HG02763 (cell line): ENCODE data around the gene FEN1.

Experiments used
- ATAC-seq: cut with Tn5 transposase; IDR thresholded peaks from one replicate; pipeline ENCODE4 v1.9.1; 2021; ENCODE audit warnings: mild to moderate bottlenecking, moderate library complexity; ENCODE audit not compliant: unreplicated experiment

The FEN1 gene

DNA sequence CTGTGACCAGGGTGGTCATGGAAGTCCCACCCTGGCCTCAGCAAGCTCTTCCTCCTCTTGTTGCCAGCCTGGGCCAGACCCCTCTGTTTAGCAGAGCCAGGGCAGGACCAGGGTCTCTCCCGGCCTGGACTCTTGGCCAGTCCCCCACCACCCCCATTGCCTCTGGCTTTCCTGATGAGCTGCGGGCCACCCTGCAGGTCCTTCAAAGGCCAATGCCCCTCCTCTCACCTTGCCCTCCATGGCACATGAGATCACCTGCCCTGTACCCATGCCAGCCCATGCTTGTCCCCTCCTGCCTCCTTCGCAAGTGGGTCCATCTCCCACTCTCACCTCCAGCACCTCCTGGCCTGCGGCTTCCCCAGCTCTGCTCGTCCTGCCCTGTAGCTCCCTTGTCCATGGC lies 45.8 kb downstream of the FEN1 start:
- ATAC-seq: no peak

DNA sequence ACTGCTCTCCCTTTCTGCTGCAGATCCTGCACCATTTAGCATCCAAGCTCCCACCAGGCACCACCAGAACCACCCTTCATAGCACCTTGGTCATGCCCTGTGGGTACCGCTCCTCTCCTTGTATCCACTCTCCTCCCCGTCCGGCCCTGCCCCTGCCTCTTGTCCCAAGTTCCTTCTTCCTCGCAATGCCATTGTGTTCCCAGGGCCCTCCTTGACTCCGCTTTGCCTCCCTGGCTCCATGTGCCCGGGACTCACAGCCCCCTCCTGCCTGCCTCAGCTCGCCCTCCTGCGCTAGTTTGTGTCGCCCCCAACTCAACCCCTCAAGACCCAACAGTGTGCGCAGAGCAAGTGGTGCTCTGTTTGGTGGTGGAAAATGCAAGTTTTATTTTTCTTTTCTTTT lies 46.2 kb downstream of the FEN1 start:
- ATAC-seq: no peak

DNA sequence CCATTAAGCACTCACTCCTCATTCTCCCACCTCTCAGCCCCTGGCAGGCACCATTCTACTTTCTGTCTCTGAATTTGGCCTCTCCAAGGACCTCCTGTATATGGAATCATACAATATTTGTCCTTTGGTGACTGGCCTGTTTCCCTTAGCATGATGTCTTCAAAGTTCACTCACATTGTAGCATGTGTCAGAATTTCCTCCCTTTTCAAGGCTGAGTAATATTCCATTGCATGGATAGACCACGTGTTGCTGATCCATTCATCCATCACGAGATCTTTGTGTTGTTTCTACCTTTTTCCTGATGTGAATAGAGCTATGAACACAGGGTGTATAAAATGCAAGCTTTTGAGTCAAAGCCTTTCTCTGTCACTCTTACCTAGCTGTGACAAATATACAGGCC lies 47.0 kb downstream of the FEN1 start:
- no peak for ATAC-seq

DNA sequence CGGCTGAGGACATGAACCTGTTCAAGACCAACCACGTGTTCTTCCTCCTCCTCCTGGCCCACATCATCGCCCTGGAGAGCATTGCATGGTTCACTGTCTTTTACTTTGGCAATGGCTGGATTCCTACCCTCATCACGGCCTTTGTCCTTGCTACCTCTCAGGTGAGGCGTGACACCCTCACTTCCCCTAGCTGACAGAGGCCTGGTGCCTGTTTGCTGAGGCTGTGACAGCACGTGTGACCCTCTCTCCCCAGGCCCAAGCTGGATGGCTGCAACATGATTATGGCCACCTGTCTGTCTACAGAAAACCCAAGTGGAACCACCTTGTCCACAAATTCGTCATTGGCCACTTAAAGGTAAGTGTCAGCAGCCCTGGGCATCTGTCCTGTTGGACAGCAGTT lies 47.7 kb downstream of the FEN1 start:
- no peak for ATAC-seq

DNA sequence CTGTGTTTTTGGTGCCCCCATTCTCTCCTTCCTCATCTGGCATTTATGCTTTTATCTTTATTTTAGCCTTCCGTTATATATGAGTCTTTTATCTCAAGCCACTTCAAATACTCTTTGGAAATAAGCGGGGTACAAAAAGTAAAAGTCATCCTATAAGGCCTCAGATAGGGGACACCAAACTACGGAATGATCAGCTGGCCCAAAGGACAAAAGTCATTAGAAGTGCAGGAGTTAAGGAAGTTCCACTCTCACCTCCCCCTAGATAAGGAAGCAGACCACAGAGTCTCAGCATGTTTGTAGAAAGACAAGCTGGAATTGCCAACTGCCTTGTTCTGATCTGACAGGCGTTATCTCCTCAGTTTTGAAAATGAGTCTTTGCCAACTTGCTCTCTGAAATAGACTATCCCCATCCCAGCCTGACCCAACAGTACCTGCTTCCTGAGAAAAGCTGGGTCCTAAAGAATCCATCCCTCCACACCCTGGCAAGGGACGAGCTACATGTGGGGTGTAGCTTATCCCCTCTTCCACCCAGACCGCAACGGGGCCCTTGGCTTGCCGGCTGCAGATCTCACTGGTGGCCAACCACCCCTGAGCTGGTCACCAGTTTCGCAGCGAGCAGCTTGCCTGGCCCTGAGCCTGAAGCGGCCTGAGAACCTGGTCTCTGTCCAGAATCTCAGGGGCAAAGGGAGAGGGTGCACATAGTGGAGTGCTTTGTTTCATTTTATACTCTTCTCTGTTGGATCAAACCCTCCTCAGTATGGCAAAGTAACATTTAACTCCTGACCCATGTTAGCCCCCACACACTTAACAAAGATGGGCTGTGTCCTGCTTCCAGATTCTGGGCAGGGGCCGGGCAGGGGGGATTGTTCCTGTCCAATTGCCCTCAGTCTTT lies 49.2 kb downstream of the FEN1 start:
- ATAC-seq: no peak

DNA sequence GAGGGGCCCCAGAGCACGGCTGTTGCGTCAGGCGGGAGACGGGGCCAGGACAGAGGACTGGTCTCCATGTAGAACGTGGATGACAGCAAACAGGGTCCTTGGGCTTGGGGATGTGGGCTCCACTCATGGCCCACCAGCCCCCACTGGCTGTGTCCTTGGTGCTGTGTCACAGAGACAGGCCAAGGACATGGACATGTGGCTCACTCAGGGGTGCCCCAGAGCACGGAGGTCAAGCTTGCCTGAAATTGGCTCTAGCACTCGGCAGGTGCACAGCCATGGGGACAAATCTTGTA lies 49.8 kb downstream of the FEN1 start:
- ATAC-seq: no peak

DNA sequence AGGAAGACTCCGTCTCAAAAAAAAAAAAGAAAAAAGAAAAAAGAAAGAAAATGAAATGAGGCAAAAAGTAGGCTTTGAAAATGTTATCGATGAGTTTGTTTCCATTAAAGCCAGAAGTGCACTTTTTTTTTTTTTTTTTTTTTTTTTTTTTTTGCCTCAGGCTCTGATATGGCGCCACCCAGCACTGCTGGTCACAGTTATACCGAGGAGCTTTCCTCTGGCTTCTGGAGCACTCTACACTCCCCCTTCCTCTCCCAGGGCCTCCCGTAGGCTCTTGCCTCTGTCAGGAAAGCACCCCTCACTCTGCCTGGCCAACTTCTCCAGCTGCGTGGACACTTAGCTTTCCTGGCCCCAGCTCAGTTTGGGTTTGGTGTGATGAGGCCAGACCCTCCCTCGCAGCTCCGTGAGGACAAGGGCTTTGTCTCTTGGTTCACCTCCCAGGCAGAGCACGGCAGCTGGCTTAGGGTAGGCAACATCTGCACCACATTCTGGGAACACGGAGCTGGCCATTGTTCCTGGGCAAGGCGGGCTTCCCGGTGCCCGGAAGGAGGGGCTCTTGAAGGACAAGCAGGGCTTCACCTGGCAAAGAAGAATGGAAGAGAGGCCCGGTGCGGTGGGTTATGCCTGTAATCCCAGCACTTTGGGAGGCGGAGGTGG lies 52.3 kb downstream of the FEN1 start:
- no peak for ATAC-seq

- no peak for ATAC-seq
Observed at GRCh38 chr11:61846362-61847020, 53.8 kb downstream of the FEN1 start.
